Measurements from ENCODE around the gene COQ8B.

- TF ChIP-seq EZH2phosphoT487 (IDR thresholded peaks at IDR 0.05; ENCODE audit: borderline replicate concordance, low read length): no peak
- TF ChIP-seq, protein P1, sequence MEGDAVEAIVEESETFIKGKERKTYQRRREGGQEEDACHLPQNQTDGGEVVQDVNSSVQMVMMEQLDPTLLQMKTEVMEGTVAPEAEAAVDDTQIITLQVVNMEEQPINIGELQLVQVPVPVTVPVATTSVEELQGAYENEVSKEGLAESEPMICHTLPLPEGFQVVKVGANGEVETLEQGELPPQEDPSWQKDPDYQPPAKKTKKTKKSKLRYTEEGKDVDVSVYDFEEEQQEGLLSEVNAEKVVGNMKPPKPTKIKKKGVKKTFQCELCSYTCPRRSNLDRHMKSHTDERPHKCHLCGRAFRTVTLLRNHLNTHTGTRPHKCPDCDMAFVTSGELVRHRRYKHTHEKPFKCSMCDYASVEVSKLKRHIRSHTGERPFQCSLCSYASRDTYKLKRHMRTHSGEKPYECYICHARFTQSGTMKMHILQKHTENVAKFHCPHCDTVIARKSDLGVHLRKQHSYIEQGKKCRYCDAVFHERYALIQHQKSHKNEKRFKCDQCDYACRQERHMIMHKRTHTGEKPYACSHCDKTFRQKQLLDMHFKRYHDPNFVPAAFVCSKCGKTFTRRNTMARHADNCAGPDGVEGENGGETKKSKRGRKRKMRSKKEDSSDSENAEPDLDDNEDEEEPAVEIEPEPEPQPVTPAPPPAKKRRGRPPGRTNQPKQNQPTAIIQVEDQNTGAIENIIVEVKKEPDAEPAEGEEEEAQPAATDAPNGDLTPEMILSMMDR (conservative IDR thresholded peaks at IDR 0.05; ENCODE audit: low read depth, low read length): no peak
- TF ChIP-seq EZH2 (IDR thresholded peaks at IDR 0.05; ENCODE audit: low read length, unreplicated experiment): no peak
Measured at GRCh38 chr19:40695881-40696280, 20.8 kb downstream of the COQ8B start.
